GM23338 (cell line): ENCODE measurements around the gene KIFC3.

Experiments used
- CREB1 ChIP-seq: fragments of 250-450 bp; sonication (Bioruptor Pico); IDR thresholded peaks from 2 replicates; pipeline ENCODE4 v1.5.0; 2020; ENCODE audit warnings: low read depth, mild to moderate bottlenecking, moderate library complexity
- CTCF ChIP-seq, 2 experiments: fragments of 200-600 bp in 1 of 2; sonication (generic) in 1 of 2; conservative IDR thresholded peaks; 2 replicates each; pipeline versions ENCODE4 v1.5.1 to v1.6.1; 2016 to 2017; ENCODE audit warnings: antibody characterized with exemption in 2 of 2, low read depth in 2 of 2, mild to moderate bottlenecking in 2 of 2, moderate library complexity in 1 of 2
- EZH2 ChIP-seq: fragments of 200-600 bp; sonication (generic); IDR thresholded peaks from one replicate; pipeline ENCODE4 v1.8.0; 2017; ENCODE audit warnings: antibody characterized with exemption, mild to moderate bottlenecking, low read depth; ENCODE audit not compliant: unreplicated experiment
- EZH2phosphoT487 ChIP-seq: fragments of 200-600 bp; sonication (generic); IDR thresholded peaks from one replicate; pipeline ENCODE4 v1.8.1; 2018; ENCODE audit warnings: antibody characterized with exemption; ENCODE audit not compliant: unreplicated experiment
- NANOG ChIP-seq: IDR thresholded peaks from 2 replicates; pipeline ENCODE4 v1.6.1; 2016; ENCODE audit warnings: antibody characterized with exemption, borderline replicate concordance
- POLR2AphosphoS5 ChIP-seq: IDR thresholded peaks from 2 replicates; pipeline ENCODE4 v1.6.1; 2016; ENCODE audit warnings: antibody characterized with exemption, low read depth
- REST ChIP-seq: IDR thresholded peaks from one replicate; pipeline ENCODE4 v1.6.1; 2018; ENCODE audit warnings: antibody characterized with exemption; ENCODE audit not compliant: unreplicated experiment
- STAT1 ChIP-seq: IDR thresholded peaks from one replicate; pipeline ENCODE4 v1.6.1; 2016; ENCODE audit warnings: antibody characterized with exemption; ENCODE audit not compliant: unreplicated experiment
- ZNF114 ChIP-seq: fragments of 250-450 bp; sonication (Bioruptor Pico); IDR thresholded peaks from 2 replicates; pipeline ENCODE4 v1.5.0; 2020; ENCODE audit warnings: mild to moderate bottlenecking, moderate library complexity
- ZNF331 ChIP-seq: fragments of 250-450 bp; sonication (Bioruptor Pico); IDR thresholded peaks from 2 replicates; pipeline ENCODE4 v1.5.0; 2020; ENCODE audit warnings: low read depth, mild to moderate bottlenecking, moderate library complexity

- no peak for TF ChIP-seq CTCF (conservative IDR thresholded peaks at IDR 0.05; ENCODE audit: low read depth in 2 of 2)
- TF ChIP-seq EZH2phosphoT487: no peak
- no peak for TF ChIP-seq CREB1 (CRISPR knock-in tag)
- TF ChIP-seq EZH2: no peak
- no peak for TF ChIP-seq STAT1
- TF ChIP-seq REST: no peak
- TF ChIP-seq POLR2AphosphoS5: no peak
- no peak for TF ChIP-seq ZNF331 (CRISPR knock-in tag)
- no peak for TF ChIP-seq NANOG
- no peak for TF ChIP-seq ZNF114 (CRISPR knock-in tag)
Measured at GRCh38 chr16:57728336-57729181, 73.7 kb downstream of the KIFC3 start.
